ENCODE results near the gene APCDD1L.

- TF ChIP-seq CTCF (IDR thresholded peaks at IDR 0.05; ENCODE audit: poor library complexity, severe bottlenecking): no peak
- TF ChIP-seq EZH2 (IDR thresholded peaks at IDR 0.05; ENCODE audit: borderline replicate concordance, insufficient read depth, low read length, poor library complexity, severe bottlenecking): no peak
- no peak for TF ChIP-seq REST (IDR thresholded peaks at IDR 0.05; ENCODE audit: borderline replicate concordance)
Measured at GRCh38 chr20:58553841-58554240, 38.6 kb upstream of the APCDD1L start.

Data from neural cell (in vitro differentiated cells).